Tongue (tissue), 2 donors: Measurements from ENCODE around the gene CLDN6. TPM values are rescaled to one million over a fixed set of nuclear protein-coding genes. Genes with fewer than 3 reads are reported as not detected.
"Not testable (repeated sequence)": the region's sequence is repeated elsewhere in the genome, so short reads cannot be mapped to it uniquely, and the experiment has no call there.

Experiments used
- DNase-seq: peaks from one replicate; pipeline ENCODE4 v3.0.0-alpha.2; 2015
- total RNA-seq: library from RNA; depleted of rRNA; stranded (reverse); fragments of >200 nt; gene quantifications from one replicate; pipeline ENCODE4 v1.2.3, GENCODE V29; 2014

The CLDN6 gene
- not detected for total RNA-seq

- DNase-seq = no peak
These were observed at the start of gene CLDN6 for GRCh38 chr16:3017794-3018506. Gene CLDN6, minus strand, starts transcription at chr16:3018183. Its CDS starts 2,162 bp downstream, at chr16:3016021.

- DNase-seq = no peak
These were observed 48.4 kb upstream of the CLDN6 start for GRCh38 chr16:3066440-3066748.

GRCh38 chr16:3065742-3066439 lies 47.9 kb upstream of the CLDN6 start:
- DNase-seq = no peak

GRCh38 chr16:3065069-3065741 lies 47.2 kb upstream of the CLDN6 start, which contains the start of gene IL32:
Gene IL32, plus strand, starts transcription at chr16:3065640. Its CDS starts 172 bp downstream, at chr16:3065812.
- peak; percentile 86 for DNase-seq

- no peak for DNase-seq
These were observed 45.8 kb upstream of the CLDN6 start for GRCh38 chr16:3063625-3064386.

GRCh38 chr16:3062553-3062952 lies 44.6 kb upstream of the CLDN6 start:
- DNase-seq = no peak

GRCh38 chr16:3060339-3061127 lies 42.5 kb upstream of the CLDN6 start:
- peak; percentile 76 for DNase-seq

GRCh38 chr16:3059723-3060242 lies 41.8 kb upstream of the CLDN6 start:
- DNase-seq = no peak

GRCh38 chr16:3059041-3059722 lies 41.2 kb upstream of the CLDN6 start:
- DNase-seq = peak; percentile 93

GRCh38 chr16:3058139-3059030 lies 40.4 kb upstream of the CLDN6 start:
- peak; percentile 40 for DNase-seq

GRCh38 chr16:3057181-3058138 lies 39.5 kb upstream of the CLDN6 start:
- no peak for DNase-seq

- no peak for DNase-seq
These were observed 38.6 kb upstream of the CLDN6 start for GRCh38 chr16:3056336-3057180.

- DNase-seq = not testable (repeated sequence)
These were observed 37.7 kb upstream of the CLDN6 start for GRCh38 chr16:3055734-3056115.

- DNase-seq = no peak
These were observed 37.2 kb upstream of the CLDN6 start for GRCh38 chr16:3054965-3055733.

GRCh38 chr16:3053330-3053710 lies 35.3 kb upstream of the CLDN6 start:
- DNase-seq = not testable (repeated sequence)

- DNase-seq = not testable (repeated sequence)
These were observed 34.8 kb upstream of the CLDN6 start for GRCh38 chr16:3052571-3053329.
